ENCODE results near the gene GGT6. TPM values are rescaled to one million over a fixed set of nuclear protein-coding genes. Genes with fewer than 3 reads are reported as not detected.

GGT6 gene
- polyA plus RNA-seq, 2 donors: 49.5 to 72.3 TPM

DNA sequence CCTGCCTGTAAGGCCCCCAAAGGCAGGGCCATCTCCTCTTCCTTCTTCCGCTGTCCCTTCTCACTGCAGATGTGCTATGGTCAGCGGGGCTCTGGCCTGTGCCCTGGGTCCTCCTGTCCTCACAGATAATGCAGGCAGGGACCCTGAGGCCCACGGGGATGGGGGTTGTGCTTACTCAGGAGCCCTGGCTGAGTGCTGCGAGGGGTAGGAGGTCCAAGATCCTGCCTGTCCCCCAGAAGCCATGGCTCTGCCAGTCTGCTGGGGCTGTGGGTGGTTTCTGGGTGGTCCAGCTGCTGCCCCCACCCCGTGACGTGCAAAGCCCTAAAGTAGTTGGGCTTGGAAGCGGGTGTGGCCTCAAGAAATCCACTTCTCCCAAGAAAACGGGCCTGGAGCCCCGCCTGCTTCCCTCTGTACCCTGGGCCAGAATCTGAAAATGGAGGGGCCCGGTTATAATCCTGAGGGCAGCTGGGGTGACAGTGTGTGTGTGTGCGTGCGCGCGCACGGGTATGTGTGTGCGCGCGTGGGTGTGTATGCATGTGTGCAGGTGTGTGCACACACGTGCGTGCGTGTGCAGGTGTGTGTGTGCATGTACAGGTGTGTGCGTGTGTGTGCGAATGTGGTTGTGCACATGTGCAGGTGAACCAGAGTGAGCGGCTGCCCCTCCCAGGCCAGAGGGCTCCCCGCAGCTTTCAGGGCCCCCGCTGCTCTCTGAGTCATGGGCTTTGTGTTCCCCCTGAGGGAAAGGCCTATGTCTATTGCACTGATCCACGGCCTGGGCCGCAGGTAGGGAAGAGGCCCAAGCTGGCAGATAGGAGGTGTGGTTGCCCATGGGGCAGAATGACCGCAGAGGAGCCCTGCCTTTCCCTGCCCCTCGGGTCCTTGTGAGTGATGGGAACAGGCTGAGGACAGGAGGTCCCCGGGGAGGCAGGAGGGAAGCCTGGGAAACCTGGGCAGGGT lies 47.9 kb downstream of the GGT6 start:
- 80 to 81% methylated on average over 31 of the region's 31 CpGs for WGBS, 2 donors
- Histone ChIP-seq H3K27ac (ENCODE audit: low read depth in 2 of 2, low read length in 1 of 2) (peak overlapping the region in 1 of 2 donors; percentile 0), H3K4me1 (ENCODE audit: control insufficient read depth in 2 of 2, insufficient read depth in 2 of 2, low read length in 1 of 2) (peaks cover 0 to 30% of the 10 kb centered on the region in 2 donors)

DNA sequence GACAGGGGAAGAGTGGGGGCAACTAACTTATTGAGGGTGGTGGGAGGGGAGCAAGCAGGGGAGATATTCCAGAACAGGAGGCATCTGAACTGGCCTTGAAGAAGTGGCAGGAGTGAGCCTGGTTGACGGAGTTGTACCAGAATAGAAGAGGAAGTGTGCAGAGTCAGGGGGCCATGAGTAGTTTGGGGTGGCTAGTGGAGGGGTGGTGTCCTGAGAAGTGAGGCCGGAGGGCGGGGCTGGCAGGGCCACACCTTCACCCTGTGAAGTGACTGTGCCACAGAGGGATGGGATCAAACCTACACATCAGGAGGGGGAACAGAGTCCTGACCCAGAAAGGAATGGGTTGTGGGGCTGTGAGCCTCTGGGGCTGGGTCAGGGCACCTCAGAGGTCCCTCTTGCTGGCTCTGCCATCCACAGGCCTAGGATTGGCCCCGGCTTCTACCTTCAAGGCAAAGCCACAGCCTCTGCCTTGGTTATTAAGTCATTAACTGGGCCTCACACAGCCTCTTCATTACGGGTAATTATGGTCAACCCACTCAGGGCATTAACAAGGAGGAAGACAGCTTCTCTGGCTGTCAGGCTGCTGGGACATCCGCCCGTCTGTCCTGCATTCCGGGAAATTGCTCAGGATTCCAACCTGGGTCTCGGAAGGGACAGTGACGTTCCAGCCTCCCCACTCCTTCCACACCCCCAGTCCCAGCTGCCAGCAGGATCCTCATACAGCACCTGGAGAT lies 49.0 kb downstream of the GGT6 start:
- 85% methylated on average over 10 of the region's 10 CpGs for WGBS, 2 donors
- Histone ChIP-seq H3K36me3 (ENCODE audit: control insufficient read depth in 2 of 2, insufficient read depth in 2 of 2, low read length in 1 of 2) (peaks cover 0 to 8% of the 10 kb centered on the region in 2 donors), H3K27me3 (ENCODE audit: control insufficient read depth in 1 of 2, insufficient read depth in 2 of 2, low read length in 2 of 2) (no peaks in the 10 kb centered on the region), H3K27ac (ENCODE audit: low read depth in 2 of 2, low read length in 1 of 2) (peak overlapping the region in 1 of 2 donors; percentile 8), H3K4me3 (ENCODE audit: low read depth in 1 of 2, low read length in 2 of 2) (no peak overlapping the region), H3K4me1 (ENCODE audit: control insufficient read depth in 2 of 2, insufficient read depth in 2 of 2, low read length in 1 of 2) (peaks cover 0 to 28% of the 10 kb centered on the region in 2 donors), H3K9me3 (ENCODE audit: control insufficient read depth in 2 of 2, insufficient read depth in 1 of 2, low read depth in 1 of 2, low read length in 1 of 2) (peaks cover 0 to 3% of the 10 kb centered on the region in 2 donors)

More for the DNA sequence above, 47.9 kb downstream of the GGT6 start:
- Histone ChIP-seq H3K4me3 (ENCODE audit: low read depth in 1 of 2, low read length in 2 of 2) (peak overlapping the region in 1 of 2 donors; percentile 1), H3K9me3 (ENCODE audit: control insufficient read depth in 2 of 2, insufficient read depth in 1 of 2, low read depth in 1 of 2, low read length in 1 of 2) (peaks cover 0 to 3% of the 10 kb centered on the region in 2 donors), H3K27me3 (ENCODE audit: control insufficient read depth in 1 of 2, insufficient read depth in 2 of 2, low read length in 2 of 2) (no peaks in the 10 kb centered on the region), H3K36me3 (ENCODE audit: control insufficient read depth in 2 of 2, insufficient read depth in 2 of 2, low read length in 1 of 2) (peaks cover 0 to 8% of the 10 kb centered on the region in 2 donors)

DNA sequence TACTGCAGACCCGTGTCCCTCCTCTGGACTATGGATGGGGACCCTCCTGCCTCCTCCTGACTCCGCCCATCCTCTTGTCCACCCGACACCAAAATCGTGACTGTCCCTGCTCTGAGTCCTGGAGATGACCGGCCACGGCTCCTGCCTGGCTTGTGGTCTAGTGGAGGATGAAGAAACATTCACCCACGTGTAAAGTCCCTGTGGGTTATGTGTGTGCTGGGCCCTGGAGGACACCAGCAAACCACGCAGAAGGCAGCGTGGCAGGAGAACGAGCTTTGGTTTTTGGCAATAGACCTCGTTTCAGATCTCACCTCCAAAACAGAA lies 49.8 kb downstream of the GGT6 start:
- H3K4me1 ChIP-seq (ENCODE audit: control insufficient read depth in 2 of 2, insufficient read depth in 2 of 2, low read length in 1 of 2): peaks cover under 1 to 27% of the 10 kb centered on the region in 2 donors
- no peaks in the 10 kb centered on the region for H3K27me3 ChIP-seq (ENCODE audit: control insufficient read depth in 1 of 2, insufficient read depth in 2 of 2, low read length in 2 of 2)
- H3K4me3 ChIP-seq (ENCODE audit: low read depth in 1 of 2, low read length in 2 of 2): no peak overlapping the region
- H3K36me3 ChIP-seq (ENCODE audit: control insufficient read depth in 2 of 2, insufficient read depth in 2 of 2, low read length in 1 of 2): peaks cover 0 to 8% of the 10 kb centered on the region in 2 donors
- peak overlapping the region; percentile 12 to 47 for H3K27ac ChIP-seq (ENCODE audit: low read depth in 2 of 2, low read length in 1 of 2)
- WGBS, 2 donors: 73 to 74% methylated on average over 11 of the region's 11 CpGs
- peaks cover 0 to 3% of the 10 kb centered on the region in 2 donors for H3K9me3 ChIP-seq (ENCODE audit: control insufficient read depth in 2 of 2, insufficient read depth in 1 of 2, low read depth in 1 of 2, low read length in 1 of 2)

DNA sequence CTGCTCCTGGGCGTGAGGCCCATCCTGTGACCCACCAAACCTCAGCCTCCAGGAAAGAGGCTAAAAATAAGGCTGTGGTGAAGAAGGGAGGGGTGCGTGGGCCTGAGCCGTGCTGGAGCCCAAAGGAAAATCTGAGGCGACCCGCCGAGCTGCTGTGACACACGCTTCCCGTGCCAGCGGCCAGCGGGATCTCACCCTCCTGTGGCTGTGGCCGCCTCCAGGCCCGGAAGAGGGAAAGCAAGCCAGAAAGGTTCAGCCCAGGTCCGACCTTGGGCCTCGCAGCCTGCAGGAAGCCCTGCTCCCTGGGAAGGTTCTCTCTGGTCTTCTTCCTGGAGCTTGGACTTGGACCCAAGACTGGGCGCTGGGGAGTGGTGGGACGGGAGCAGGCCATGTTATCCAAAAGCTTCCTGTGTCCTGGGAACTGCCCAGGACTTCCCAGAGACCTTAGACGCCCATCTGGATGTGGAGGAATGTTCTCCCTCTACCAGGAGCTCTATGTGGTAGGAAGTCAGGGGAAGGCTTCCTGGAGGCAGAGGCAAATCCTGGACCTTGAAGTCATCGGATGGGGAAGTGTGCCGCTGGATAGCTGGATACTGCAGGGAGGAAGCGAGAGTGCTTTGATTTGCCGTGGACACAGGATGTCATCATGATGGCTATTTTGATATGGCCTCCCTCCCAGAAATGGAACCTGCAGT lies 50.3 kb downstream of the GGT6 start:
- H3K27ac ChIP-seq (ENCODE audit: low read depth in 2 of 2, low read length in 1 of 2): peak overlapping the region; percentile 43 to 47

DNA sequence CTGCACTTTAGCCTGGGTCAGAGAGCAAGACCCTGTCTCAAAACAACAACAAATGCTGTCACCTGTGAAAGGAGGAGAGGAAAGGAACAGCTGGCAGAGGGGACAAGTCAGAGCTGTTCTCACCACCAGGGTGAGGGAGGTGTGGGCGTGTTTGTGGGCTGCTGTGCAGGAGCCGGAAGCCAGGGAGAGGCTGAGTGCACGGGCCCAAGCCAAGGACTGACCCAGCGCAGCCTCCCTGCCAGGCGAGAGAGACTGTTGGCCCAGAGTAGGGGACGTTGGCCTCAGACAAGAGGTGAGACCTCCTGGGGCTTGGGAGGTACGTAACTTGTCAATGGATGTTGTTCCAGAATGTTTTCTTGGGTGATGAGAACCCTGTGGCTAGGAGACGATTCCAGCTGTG lies 51.0 kb downstream of the GGT6 start:
- Histone ChIP-seq H3K36me3 (ENCODE audit: control insufficient read depth in 2 of 2, insufficient read depth in 2 of 2, low read length in 1 of 2) (peaks cover 0 to 8% of the 10 kb centered on the region in 2 donors), H3K4me3 (ENCODE audit: low read depth in 1 of 2, low read length in 2 of 2) (no peak overlapping the region), H3K27me3 (ENCODE audit: control insufficient read depth in 1 of 2, insufficient read depth in 2 of 2, low read length in 2 of 2) (no peaks in the 10 kb centered on the region), H3K9me3 (ENCODE audit: control insufficient read depth in 2 of 2, insufficient read depth in 1 of 2, low read depth in 1 of 2, low read length in 1 of 2) (peaks cover 0 to 3% of the 10 kb centered on the region in 2 donors), H3K4me1 (ENCODE audit: control insufficient read depth in 2 of 2, insufficient read depth in 2 of 2, low read length in 1 of 2) (peaks cover 3 to 22% of the 10 kb centered on the region in 2 donors), H3K27ac (ENCODE audit: low read depth in 2 of 2, low read length in 1 of 2) (peak overlapping the region; percentile 26 to 45)
- 55 to 60% methylated on average over 8 of the region's 8 CpGs for WGBS, 2 donors

More for the DNA sequence above, 50.3 kb downstream of the GGT6 start:
- no peaks in the 10 kb centered on the region for H3K27me3 ChIP-seq (ENCODE audit: control insufficient read depth in 1 of 2, insufficient read depth in 2 of 2, low read length in 2 of 2)
- peaks cover 0 to 3% of the 10 kb centered on the region in 2 donors for H3K9me3 ChIP-seq (ENCODE audit: control insufficient read depth in 2 of 2, insufficient read depth in 1 of 2, low read depth in 1 of 2, low read length in 1 of 2)
- H3K4me1 ChIP-seq (ENCODE audit: control insufficient read depth in 2 of 2, insufficient read depth in 2 of 2, low read length in 1 of 2): peaks cover 3 to 27% of the 10 kb centered on the region in 2 donors
- H3K36me3 ChIP-seq (ENCODE audit: control insufficient read depth in 2 of 2, insufficient read depth in 2 of 2, low read length in 1 of 2): peaks cover 0 to 8% of the 10 kb centered on the region in 2 donors
- WGBS, 2 donors: 62 to 70% methylated on average over 21 of the region's 21 CpGs
- H3K4me3 ChIP-seq (ENCODE audit: low read depth in 1 of 2, low read length in 2 of 2): no peak overlapping the region

DNA sequence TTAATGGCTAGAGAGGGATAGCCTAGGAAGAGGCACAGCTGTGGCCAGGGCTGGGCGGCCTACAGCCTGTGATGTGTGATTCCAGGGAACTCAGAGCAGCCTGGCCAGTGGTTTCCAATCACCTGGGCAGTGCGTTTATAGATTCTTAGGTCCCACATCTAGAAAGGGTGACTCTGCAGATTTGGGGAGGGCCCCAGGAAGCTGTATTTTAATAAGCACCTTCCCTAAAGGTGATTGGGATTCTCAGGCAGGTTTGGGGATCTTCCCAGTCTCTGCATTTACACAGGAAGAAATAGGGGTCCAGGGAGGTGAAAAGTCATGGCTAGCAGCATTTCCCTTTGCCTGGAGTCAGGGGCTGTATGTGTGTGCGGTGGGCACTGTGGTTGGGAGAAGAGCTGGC lies 52.2 kb downstream of the GGT6 start:
- Histone ChIP-seq H3K4me1 (ENCODE audit: control insufficient read depth in 2 of 2, insufficient read depth in 2 of 2, low read length in 1 of 2) (peaks cover 3 to 13% of the 10 kb centered on the region in 2 donors), H3K27ac (ENCODE audit: low read depth in 2 of 2, low read length in 1 of 2) (no peak overlapping the region), H3K4me3 (ENCODE audit: low read depth in 1 of 2, low read length in 2 of 2) (no peak overlapping the region), H3K36me3 (ENCODE audit: control insufficient read depth in 2 of 2, insufficient read depth in 2 of 2, low read length in 1 of 2) (peaks cover 0 to 5% of the 10 kb centered on the region in 2 donors), H3K9me3 (ENCODE audit: control insufficient read depth in 2 of 2, insufficient read depth in 1 of 2, low read depth in 1 of 2, low read length in 1 of 2) (peaks cover 0 to 3% of the 10 kb centered on the region in 2 donors), H3K27me3 (ENCODE audit: control insufficient read depth in 1 of 2, insufficient read depth in 2 of 2, low read length in 2 of 2) (no peaks in the 10 kb centered on the region)
- 87 to 92% methylated on average over 3 of the region's 3 CpGs for WGBS, 2 donors

DNA sequence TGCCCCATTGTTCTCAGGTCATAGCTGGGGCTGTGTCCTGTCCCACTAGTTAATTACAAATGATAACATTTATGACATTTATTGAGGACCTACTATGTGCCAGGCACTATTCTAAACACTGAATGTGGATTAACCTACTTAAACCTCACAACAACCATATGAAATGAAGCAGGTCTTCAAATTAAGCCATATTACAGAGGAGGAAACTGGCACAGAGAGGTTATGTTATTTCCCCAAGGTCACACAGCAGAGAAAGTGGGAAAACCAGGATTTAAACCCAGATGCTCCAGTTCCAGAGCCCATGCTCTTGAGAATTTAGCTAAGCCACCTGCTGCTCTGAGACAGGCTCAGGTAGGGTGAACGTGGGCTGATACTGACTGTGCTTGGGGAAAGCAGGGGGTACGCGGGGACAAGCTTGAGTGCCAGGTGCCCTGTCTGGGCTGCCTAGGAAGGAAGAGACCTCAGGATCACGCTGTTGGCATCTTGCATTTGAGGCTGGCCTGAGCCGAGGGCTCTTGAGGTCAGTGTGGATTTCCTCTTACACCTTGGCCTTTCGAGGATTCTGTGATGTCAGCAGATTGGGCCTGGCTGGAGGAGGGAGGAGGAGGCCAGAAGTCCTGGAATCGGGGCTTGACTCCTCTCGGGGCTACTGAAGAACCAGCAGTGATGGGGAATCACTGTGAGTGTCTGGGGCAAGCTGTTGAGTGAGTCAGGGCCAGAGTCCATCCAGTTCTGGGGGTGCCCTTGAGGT lies 52.8 kb downstream of the GGT6 start:
- Histone ChIP-seq H3K4me3 (ENCODE audit: low read depth in 1 of 2, low read length in 2 of 2) (peak overlapping the region in 1 of 2 donors; percentile 5), H3K9me3 (ENCODE audit: control insufficient read depth in 2 of 2, insufficient read depth in 1 of 2, low read depth in 1 of 2, low read length in 1 of 2) (peaks cover 0 to 3% of the 10 kb centered on the region in 2 donors), H3K27ac (ENCODE audit: low read depth in 2 of 2, low read length in 1 of 2) (peak overlapping the region in 1 of 2 donors; percentile 46), H3K36me3 (ENCODE audit: control insufficient read depth in 2 of 2, insufficient read depth in 2 of 2, low read length in 1 of 2) (peaks cover 0 to 5% of the 10 kb centered on the region in 2 donors), H3K27me3 (ENCODE audit: control insufficient read depth in 1 of 2, insufficient read depth in 2 of 2, low read length in 2 of 2) (no peaks in the 10 kb centered on the region), H3K4me1 (ENCODE audit: control insufficient read depth in 2 of 2, insufficient read depth in 2 of 2, low read length in 1 of 2) (peaks cover 3 to 8% of the 10 kb centered on the region in 2 donors)
- WGBS, 2 donors: 73 to 83% methylated on average over 8 of the region's 8 CpGs

All from esophagus (tissue), 2 donors.